Measurements from ENCODE around the gene KANSL1L.
"Not testable (repeated sequence)": the region's sequence is repeated elsewhere in the genome, so short reads cannot be mapped to it uniquely, and the experiment has no call there.

KANSL1L gene, protein sequence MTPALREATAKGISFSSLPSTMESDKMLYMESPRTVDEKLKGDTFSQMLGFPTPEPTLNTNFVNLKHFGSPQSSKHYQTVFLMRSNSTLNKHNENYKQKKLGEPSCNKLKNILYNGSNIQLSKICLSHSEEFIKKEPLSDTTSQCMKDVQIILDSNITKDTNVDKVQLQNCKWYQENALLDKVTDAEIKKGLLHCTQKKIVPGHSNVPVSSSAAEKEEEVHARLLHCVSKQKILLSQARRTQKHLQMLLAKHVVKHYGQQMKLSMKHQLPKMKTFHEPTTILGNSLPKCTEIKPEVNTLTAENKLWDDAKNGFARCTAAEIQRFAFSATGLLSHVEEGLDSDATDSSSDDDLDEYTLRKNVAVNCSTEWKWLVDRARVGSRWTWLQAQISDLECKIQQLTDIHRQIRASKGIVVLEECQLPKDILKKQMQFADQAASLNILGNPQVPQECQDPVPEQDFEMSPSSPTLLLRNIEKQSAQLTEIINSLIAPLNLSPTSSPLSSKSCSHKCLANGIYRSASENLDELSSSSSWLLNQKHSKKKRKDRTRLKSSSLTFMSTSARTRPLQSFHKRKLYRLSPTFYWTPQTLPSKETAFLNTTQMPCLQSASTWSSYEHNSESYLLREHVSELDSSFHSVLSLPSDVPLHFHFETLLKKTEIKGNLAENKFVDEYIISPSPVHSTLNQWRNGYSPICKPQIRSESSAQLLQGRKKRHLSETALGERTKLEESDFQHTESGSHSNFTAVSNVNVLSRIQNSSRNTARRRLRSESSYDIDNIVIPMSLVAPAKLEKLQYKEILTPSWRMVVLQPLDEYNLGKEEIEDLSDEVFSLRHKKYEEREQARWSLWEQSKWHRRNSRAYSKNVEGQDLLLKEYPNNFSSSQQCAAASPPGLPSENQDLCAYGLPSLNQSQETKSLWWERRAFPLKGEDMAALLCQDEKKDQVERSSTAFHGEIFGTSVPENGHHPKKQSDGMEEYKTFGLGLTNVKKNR

DNA sequence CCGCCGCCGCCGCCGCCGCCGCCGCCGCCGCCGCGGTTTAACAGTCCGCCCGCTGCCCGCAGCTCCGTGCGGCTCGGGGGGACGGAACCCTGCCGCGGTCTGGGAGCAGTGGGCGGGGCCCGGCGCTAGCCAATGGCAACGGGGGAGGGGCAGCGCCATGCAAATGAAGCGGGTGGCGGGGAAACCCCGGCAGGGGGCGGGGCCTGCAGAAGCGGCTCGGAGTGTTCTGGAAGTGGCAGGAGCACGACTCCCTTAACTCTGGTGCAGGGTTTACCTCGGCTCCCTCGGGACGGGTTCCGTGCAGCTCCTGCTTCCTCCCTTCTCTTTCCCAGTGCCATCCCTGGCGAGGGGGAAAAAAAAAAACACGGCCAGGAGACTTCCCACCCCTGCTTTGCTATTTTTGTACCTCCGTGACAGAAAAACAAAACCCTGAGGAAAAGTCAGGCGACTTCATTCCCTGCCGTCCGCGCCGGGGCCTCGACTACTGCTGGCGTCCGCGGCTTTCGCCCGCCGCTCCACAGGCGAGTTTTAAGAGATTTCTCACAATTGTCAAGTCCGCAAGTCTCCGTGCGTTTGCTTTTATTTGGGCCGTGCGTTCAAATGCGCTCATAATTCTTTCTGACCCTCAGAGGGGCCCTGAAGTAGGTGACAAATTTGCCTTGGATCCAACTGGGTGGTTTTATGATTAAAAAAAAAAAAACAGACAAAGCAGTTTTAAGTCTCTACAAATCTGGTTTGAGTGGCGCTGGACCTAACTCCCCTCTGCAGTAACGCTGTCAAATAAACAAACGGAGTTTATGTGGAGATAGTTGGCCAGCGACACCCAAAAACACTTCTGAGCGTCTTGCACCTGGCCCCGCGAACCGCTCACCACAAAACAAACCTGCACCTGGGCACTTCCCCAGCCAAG lies at the start of gene KANSL1L:
Gene KANSL1L (minus strand): TSS at position 101 of the 910 bp plus-strand sequence. CDS start 16,827 bp downstream, outside the sequence.
- DNase-seq, result peak; percentile 91

DNA sequence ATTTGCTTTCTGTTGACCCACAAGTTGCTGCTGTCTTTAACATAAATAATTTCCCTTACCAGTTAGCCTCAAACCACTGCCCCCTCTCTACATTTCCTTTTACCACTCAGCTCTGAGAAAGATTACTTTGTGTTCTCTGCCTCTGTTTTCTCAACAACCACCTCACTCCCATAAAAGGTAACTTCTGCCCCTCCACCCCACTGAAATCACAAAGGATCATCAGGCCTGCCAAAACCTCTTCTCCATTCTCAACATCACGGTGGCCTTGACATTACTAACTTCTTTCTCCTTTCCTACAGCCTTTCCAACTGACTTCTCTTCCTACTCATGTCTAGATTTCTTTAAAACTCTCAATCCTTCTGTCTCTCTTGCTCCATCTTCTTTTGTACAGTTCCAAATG lies 43.9 kb upstream of the KANSL1L start:
- DNase-seq, result no peak

DNA sequence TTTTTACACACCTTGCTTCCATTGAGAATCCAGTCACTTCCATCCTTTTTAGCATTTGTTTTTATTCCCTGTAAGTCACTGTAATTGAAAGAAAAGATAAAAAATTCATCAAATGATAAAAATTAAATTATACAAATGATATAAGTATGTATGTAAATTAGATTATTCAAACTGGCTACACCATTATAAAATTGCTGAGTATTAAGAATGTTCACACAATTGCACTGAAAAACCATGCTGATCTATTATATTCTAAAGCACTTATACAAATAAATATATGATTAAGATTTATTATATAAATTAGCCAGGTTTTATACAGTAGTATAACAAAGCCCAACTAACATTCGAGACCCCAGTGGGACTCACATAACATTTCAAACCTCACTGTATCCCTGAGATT lies 39.0 kb upstream of the KANSL1L start:
- no peak for DNase-seq

DNA sequence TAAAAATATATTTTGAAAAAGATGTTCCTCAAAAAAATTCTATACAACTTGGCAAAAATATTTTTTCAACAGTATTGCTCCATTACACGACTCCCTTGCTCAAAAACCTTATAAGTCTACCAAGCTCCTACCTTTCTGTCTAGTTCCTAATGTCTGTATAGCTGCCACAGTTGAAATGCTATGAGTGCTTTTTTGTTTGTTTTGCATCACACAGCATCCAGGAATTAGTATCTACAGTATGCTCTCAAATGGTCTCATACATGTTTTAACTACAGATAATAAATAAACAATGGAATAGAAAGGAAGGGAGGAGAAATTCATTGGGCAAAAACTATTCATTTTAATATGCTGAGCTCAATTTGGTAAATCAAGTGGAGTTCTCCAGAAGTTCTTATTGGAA lies 36.7 kb upstream of the KANSL1L start:
- no peak for DNase-seq

DNA sequence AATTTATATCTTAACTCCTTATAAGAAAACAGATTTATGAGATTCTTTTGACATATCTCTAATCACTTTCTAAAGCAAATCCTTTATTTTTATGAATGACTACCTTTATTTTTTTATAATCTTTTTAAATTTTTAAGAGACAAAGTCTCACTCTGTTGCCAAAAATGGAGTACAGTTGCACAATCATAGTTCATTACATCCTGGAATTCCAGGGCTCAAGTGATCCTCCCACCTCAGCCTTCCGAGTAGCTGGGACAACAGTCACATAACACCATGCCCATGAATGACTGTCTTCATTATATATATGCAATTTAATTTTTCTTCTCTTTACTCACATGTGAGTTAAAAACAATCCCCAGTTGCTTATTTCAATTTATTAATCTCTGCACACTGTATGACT lies 32.3 kb upstream of the KANSL1L start:
- no peak for DNase-seq

DNA sequence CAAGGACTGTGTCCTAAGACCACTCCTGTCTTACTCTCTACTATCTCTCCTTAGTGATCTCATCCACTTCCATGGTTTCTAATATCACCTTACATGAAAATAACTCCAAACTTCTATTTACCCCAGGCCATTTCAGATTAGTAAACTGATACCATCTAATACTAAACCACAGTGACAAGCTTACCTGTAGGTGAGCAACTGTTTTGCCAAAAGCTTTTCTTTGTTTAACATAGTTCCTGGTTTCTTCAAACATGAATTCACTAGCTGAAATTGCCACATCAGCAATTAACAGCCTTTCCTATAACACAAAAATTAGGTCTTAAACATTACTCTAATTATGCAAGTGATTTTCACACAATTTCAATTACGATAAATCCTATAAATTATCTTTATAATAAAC lies 31.9 kb upstream of the KANSL1L start:
- DNase-seq, result no peak

DNA sequence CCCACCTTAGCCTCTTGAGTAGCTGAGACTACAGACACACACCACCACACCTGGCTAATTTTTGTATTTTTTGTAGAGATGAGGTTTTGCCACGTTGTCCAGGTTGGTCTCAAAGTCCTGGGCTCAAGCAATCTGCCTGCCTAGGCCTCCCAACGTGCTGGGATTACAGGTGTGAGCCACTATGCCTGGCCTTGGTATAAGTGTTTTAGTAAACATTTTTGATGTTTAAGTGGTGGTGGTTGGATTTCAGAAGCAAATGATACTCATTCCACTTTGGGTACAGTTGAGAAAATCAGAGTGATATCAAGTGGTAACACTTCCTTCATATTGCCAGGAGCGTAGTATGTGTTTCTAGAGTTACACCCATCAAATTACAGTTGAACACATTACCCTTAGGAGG lies 28.6 kb upstream of the KANSL1L start:
- DNase-seq, result no peak

DNA sequence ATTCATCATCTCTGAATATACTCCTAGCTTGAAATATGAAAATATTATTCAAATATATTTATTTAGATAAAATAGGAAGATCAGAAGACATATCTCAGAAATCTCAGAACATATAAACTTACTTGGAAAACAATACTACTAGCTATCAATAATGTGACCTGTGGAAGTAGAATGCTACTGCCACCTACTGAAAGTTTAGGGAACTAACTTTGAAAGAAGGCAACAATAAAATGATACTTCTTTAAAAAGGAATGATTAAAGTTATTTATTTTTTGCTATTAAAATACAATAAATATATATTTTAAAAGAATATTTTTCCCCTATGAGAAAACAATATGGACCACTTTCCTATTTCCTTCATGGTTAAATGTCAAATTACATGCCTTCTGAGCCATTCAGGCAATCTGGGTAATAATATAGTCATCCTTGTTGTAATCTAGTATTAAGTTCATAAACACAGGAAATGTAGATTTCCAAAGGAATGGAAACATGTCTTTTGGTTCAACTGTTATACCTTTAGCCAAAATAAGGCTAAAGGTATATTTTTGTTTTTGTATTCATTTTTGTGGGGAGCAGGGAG lies 28.1 kb upstream of the KANSL1L start:
- DNase-seq, result peak; percentile 27

DNA sequence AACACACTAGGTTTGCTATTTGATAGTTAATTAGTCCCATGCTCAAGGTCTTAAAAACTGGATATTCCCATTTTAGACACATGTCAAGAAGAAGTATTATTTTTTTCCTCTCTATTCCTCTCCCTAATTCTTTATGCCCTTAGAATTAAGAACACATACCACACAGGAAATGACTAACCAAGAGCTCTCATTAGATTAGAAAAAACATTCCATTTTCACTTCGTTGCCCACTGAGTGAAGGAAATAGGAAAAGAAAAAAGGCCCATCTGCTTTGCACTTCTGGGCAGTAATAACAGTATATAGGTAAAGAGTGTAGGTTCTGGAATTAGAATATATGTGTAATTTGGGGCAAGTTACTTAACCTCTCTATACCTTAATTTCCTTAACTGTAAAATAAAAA lies 27.1 kb upstream of the KANSL1L start:
- DNase-seq, result peak; percentile 18

DNA sequence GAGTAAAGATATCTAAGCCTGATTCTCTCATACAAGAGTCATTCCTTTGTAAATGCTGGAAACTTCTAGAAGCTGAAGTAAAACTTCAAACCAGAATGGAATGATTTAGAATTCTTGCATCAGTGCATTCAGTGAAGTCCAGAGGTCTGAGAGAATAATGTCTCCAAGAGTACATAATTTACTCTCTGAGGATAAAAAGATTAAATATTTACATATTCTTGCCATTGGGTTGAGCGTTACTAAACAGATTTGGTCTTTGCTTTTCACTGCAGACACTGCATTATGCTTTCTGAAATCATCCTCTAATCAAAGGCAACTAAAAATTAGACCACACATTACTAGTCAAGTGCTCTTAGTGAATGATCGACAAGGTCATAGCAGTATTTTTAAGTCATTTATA lies 26.5 kb upstream of the KANSL1L start:
- no peak for DNase-seq

DNA sequence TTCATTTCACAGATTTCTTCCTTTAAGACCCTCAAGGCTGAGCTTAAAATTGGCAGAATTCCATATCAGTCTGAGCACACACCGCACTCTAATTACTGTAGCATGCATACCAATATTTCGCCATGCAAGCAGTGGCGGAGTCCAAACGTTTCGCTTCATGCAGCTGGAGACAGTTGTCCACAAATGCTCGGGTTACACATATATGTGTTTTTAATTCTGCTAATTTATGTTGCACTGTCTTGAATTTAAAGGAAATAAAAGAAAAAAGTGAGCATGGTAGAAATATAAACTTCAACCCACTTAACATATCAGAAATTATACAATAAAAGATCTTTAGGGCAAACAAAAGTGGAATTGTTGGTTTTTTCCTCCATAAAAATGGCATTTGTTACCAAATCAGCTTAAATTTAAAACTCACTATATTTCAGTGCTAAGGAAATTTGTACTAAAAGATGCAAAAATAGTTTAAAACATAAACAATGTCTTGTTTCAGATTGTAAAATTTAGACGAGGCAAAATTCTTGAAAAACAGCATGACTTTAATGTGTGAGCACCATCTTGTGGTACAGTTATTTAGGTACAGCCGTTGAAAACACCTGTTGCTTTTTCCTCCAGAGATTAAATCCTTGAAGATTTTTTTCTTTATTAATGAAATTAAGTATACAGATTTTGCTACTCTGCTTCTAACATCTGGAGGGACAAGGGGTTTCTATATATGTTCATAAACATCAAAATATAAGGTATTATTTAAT lies 24.1 kb upstream of the KANSL1L start:
- DNase-seq, result peak; percentile 30

DNA sequence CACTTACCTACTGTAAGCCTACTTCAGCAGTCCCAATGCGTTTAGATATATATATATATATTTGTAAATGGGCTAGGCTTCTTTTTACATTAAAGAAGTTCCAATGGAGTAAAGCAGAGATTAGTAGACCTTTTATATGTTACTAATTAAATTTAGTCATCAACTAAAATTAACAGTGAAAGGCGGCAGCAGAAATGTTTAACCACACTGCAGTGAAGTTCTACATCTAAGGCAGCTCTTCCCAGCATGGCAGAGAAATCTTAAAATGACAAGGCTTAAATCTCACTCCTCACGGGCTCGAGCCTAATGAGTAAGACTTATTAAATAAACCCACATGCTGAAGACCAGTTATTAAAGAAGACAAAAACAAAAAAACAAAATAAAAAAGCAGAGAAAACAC lies 19.1 kb upstream of the KANSL1L start:
- no peak for DNase-seq

DNA sequence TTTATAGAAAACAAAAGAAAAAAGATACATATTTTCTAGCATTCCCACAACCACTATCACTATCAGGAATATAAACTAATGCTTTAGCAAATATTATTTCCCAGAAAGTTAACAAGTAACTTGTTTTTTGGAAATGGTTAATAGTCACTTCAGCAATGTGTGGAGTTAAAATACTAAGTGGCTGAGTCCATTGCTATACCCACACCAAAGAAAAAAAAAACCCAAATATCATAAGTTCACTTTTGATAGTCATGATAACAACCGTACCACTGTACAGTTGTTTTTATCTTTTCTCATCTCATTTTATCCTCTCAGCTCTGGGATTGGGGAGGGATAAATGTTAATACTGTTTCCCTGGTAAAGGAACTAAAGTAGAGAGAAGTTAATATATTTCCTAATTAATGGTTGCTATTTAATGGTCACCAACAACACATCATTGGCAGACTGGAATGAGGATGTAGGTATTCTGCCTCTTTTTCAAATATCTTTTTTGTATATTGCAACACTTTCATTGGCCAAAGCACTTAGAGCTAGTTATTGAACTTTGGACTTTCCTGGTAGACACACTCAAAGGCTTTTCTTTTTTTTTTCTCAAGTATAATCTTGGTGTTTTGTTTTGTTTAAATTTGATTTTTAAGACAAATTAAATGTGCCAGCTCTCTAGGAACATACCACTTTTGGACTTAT lies 18.4 kb upstream of the KANSL1L start:
- DNase-seq, result no peak

DNA sequence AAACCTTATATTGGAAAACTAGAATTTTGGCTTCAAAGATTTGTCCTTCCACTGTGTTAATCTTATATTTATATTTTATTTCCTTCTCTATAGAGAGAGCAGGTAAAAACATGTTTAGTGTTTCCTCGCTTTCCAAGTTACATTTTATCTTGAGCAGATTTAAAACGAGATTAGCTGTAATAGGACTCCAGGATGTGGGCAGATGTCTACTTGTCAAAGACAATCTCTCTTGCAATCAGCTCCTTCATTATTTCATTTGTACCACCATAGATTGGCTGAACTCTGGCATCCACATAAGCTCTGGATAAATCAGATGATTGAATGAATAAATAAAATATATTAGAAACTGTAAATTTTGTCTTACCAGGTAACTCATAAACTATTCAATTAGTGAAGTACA lies 17.5 kb upstream of the KANSL1L start:
- DNase-seq, result no peak

DNA sequence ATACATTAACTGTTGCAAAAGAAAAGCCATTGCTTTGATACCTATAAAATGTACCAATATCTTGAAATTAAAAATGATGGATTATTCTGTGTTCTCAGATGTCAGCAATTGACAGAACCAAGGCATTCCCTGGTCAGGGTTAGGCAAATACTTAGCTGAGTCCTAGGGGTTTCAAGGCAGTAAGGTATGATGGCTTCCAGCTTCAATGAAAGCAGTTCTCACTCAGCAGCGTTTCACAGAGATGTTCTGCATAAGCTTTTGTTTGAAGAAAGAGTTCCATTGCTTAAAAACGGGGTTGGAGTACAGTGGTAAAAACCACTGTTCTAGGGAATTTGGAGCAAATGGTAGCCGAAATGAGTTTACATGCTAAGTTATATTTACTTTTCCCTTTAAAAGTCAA lies 17.0 kb upstream of the KANSL1L start:
- DNase-seq, result no peak

DNA sequence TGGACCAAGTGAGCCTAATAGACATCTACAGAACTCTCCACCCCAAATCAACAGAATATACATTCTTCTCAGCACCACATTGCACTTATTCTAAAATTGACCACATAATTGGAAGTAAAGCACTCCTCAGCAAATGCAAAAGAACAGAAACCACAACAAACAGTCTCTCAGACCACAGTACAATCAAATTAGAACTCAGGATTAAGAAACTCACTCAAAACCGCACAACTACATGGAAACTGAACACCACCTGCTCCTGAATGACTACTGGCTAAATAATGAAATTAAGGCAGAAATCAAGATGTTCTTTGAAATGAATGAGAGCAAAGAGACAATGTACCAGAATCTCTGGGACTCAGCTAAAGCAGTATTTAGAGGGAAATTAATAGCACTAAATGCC lies 12.7 kb upstream of the KANSL1L start:
- not testable (repeated sequence) for DNase-seq

DNA sequence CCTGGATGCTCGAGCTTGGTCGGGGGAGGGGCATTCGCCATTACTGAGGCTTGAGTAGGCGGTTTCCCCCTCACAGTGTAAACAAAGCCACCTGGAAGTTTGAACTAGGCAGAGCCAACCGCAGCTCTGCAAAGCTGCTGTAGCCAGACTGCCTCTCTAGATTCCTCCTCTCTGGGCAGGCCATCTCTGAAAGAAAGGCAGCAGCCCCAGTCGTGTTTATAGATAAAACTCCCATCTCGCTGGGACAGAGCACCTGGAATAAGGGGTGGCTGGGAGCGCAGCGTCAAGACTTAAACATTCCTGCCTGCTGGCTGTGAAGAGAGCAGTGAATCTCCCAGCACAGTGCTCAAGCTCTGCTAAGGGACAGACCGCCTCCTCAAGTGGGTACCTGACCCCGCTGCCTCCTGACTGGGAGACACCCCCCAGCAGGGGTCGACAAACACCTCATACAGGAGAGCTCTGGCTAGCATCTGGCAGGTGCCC lies 10.4 kb upstream of the KANSL1L start:
- DNase-seq, result not testable (repeated sequence)

DNA sequence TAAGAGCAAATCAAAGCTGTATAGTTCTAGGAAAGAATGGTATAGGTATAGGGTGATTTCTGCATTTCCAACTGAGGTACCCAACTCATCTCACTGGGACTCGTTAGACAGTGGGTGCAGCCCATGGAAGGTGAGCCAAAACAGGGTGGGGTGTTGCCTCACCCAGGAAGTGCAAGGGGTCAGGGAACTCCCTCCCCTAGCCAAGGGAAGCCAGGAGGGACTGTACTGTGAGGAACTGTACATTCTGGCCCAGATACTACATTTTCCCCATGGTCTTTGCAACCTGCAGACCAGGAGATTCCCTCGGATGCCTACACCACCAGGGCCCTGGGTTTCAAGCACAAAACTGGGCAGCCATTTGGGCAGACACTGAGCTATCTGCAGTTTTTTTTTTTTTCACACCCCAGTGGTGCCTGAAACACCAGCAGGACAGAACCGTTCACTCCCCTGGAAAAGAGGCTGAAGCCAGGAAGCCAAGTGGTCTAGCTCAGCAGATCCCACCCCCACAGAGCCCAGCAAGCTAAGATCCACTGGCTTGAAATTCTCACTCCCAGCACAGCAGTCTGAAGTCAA lies 9.9 kb upstream of the KANSL1L start:
- DNase-seq, result not testable (repeated sequence)

DNA sequence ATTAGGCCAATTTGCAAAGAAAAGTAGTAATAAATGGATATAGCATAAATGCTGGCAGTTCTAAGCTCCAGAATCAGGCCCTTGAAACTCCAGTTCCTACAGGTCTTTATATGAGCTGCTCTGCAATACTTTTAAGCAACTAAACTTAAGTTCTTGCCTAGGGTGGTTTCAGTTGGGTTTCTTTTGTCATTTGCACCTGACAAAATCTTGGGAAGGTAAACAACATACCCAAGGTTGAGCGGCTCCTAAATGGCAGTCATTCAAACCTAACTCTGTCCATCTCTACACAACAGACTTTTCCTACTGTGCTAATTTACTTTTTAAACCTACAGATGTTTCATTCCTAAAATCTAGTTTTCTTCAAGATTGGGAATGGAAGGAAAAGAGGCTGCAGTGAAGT lies 9.3 kb upstream of the KANSL1L start:
- DNase-seq, result no peak

DNA sequence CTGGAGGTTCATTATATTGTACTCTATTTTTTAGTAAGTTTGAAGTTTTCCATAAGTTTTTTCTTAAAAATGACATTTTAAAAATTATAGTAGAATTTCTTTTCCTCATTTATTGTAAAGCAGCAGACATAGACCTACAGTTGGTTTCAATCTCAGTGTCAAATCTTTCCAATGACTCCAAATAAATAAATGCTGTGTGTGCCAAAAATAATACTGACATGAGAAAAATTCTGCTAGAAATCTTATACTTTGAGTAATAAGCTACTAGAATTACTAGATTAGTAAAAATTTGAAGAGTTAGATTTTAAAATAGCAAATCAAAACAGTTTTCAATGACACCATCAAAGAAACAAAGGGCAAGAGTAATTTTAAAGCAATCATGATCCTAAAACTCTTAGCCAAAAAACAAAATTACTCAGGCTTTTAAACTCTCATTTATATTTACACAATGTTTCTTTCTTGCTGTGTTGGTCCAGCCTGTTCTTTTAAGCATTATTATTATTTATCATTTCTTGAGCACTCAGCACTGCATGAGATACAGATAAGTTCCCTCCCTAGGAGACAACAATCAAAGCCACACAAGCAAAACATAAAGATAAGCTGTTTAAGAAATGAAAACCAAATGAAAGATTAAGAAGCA lies 8.3 kb upstream of the KANSL1L start:
- DNase-seq, result no peak
